IMR-90 (cell line): ENCODE results near the gene KRT34. TPM values are rescaled to one million over a fixed set of nuclear protein-coding genes. Genes with fewer than 3 reads are reported as not detected.

Source experiments
- ATAC-seq: fragments of 200-7000 bp; cut with Tn5 transposase; 2 replicates; pipeline ENCODE4 v1.9.1; 2020; ENCODE audit warnings: low read depth, mild to moderate bottlenecking, moderate library complexity
- BruUV-seq: library from RNA; stranded (reverse); fragments of 400-500 nt; replicated peaks from 2 replicates; lab custom pipeline; 2021; lab: Mats Ljungman, UMichigan
- CTCF ChIA-PET: fragments of 300-600 bp; formaldehyde crosslinking; extraction: SDS; loops from one replicate; lab custom pipeline; 2021; ENCODE audit warnings: antibody characterized with exemption; lab: Yijun Ruan, JAX
- POLR2A ChIA-PET: fragments of 300-600 bp; sonication (Branson Sonifier 250); formaldehyde crosslinking; loops from one replicate; lab custom pipeline; 2022; ENCODE audit warnings: antibody characterized with exemption; ENCODE audit not compliant: unreplicated experiment; lab: Charles Lee
- DNase-seq: peaks from one replicate; pipeline ENCODE4 v3.0.0; 2013
- H2AFZ ChIP-seq: replicated peaks from 2 replicates; pipeline ENCODE3; 2013; ENCODE audit warnings: low read length, mild to moderate bottlenecking; ENCODE audit not compliant: poor library complexity
- H2AK5ac ChIP-seq: 2 replicates; pipeline ENCODE4 v1.6.1; 2013; ENCODE audit warnings: low read depth, low read length, inconsistent platforms
- H2AK9ac ChIP-seq: replicated peaks from 2 replicates; pipeline ENCODE3; 2013; ENCODE audit warnings: mild to moderate bottlenecking, low read depth, low read length, moderate library complexity; ENCODE audit not compliant: poor library complexity
- H2BK120ac ChIP-seq: 2 replicates; pipeline ENCODE4 v1.6.1; 2013; ENCODE audit warnings: low read depth, low read length, inconsistent platforms
- H2BK15ac ChIP-seq: 3 replicates; pipeline ENCODE4 v1.6.1; 2013; ENCODE audit warnings: low read depth, low read length, inconsistent platforms
- H2BK20ac ChIP-seq: 2 replicates; pipeline ENCODE4 v1.6.1; 2013; ENCODE audit warnings: low read depth, mild to moderate bottlenecking, inconsistent platforms, low read length, moderate library complexity
- H2BK5ac ChIP-seq: 2 replicates; pipeline ENCODE4 v1.6.1; 2013; ENCODE audit warnings: mild to moderate bottlenecking, low read depth, low read length, inconsistent platforms; ENCODE audit not compliant: poor library complexity, severe bottlenecking
- H3K14ac ChIP-seq: replicated peaks from 2 replicates; pipeline ENCODE4 v1.6.1; 2013; ENCODE audit warnings: low read depth, low read length, inconsistent platforms
- H3K18ac ChIP-seq: 2 replicates; pipeline ENCODE4 v1.6.1; 2013; ENCODE audit warnings: low read depth, low read length, control low read depth
- H3K23ac ChIP-seq: 2 replicates; pipeline ENCODE4 v1.6.1; 2013; ENCODE audit warnings: low read depth, low read length, inconsistent platforms
- H3K27ac ChIP-seq: 2 replicates; pipeline ENCODE4 v1.5.1; 2013; ENCODE audit warnings: mild to moderate bottlenecking, control low read depth, low read length; ENCODE audit not compliant: insufficient read depth
- H3K27me3 ChIP-seq: 2 replicates; pipeline ENCODE4 v1.6.1; 2013; ENCODE audit warnings: low read length; ENCODE audit not compliant: control insufficient read depth, insufficient read depth
- H3K36me3 ChIP-seq: 2 replicates; pipeline ENCODE4 v1.6.1; 2013; ENCODE audit warnings: low read length, mixed read lengths; ENCODE audit not compliant: control insufficient read depth, insufficient read depth
- H3K4ac ChIP-seq: 2 replicates; pipeline ENCODE4 v1.6.1; 2013; ENCODE audit warnings: low read depth, low read length, inconsistent platforms
- H3K4me1 ChIP-seq: 2 replicates; pipeline ENCODE4 v1.6.1; 2013; ENCODE audit warnings: low read length, mixed read lengths; ENCODE audit not compliant: control insufficient read depth, insufficient read depth
- H3K4me2 ChIP-seq: 2 replicates; pipeline ENCODE4 v1.6.1; 2013; ENCODE audit warnings: low read depth, mild to moderate bottlenecking, control low read depth, low read length, moderate library complexity
- H3K4me3 ChIP-seq: 2 replicates; pipeline ENCODE4 v1.5.1; 2013; ENCODE audit warnings: low read depth, mild to moderate bottlenecking, control low read depth, low read length, moderate library complexity; ENCODE audit not compliant: insufficient read depth
- H3K56ac ChIP-seq: 2 replicates; pipeline ENCODE4 v1.6.1; 2013; ENCODE audit warnings: low read length, inconsistent platforms; ENCODE audit not compliant: insufficient read depth; ENCODE audit errors: extremely low read depth
- H3K79me1 ChIP-seq, 2 experiments: 2 replicates each; pipeline ENCODE4 v1.6.1; 2013; ENCODE audit warnings: low read length in 2 of 2, inconsistent platforms in 1 of 2, low read depth in 1 of 2
- H3K9ac ChIP-seq: 2 replicates; pipeline ENCODE4 v1.6.1; 2013; ENCODE audit warnings: low read depth, low read length, control low read depth
- H3K9me1 ChIP-seq: 2 replicates; pipeline ENCODE4 v1.6.1; 2013; ENCODE audit warnings: low read length, inconsistent platforms; ENCODE audit not compliant: insufficient read depth
- H3K9me3 ChIP-seq: 2 replicates; pipeline ENCODE4 v1.6.1; 2013; ENCODE audit warnings: low read length; ENCODE audit not compliant: control insufficient read depth, insufficient read depth
- H4K20me1 ChIP-seq: 2 replicates; pipeline ENCODE4 v1.6.1; 2013; ENCODE audit warnings: low read length, inconsistent platforms; ENCODE audit not compliant: insufficient read depth
- H4K5ac ChIP-seq: 2 replicates; pipeline ENCODE4 v1.6.1; 2013; ENCODE audit warnings: mild to moderate bottlenecking, low read depth, low read length, control low read depth
- H4K8ac ChIP-seq, 2 experiments: 2 replicates each; pipeline ENCODE4 v1.6.1; 2013; ENCODE audit warnings: low read depth in 2 of 2, low read length in 2 of 2, control low read depth in 1 of 2, inconsistent platforms in 1 of 2
- H4K91ac ChIP-seq: 2 replicates; pipeline ENCODE4 v1.6.1; 2013; ENCODE audit warnings: low read depth, low read length, inconsistent platforms; ENCODE audit not compliant: insufficient read depth
- CEBPB ChIP-seq: IDR thresholded peaks from 2 replicates; pipeline ENCODE4 v1.6.1; 2012; ENCODE audit warnings: low read depth, low read length, improper control_type of control experiment
- CHD1 ChIP-seq: IDR thresholded peaks from 2 replicates; pipeline ENCODE4 v1.6.1; 2012; ENCODE audit warnings: low read depth, low read length, improper control_type of control experiment
- CTCF ChIP-seq: conservative IDR thresholded peaks from 2 replicates; pipeline ENCODE4 v1.5.1; 2012; ENCODE audit warnings: mild to moderate bottlenecking, low read depth, low read length, improper control_type of control experiment
- ELK1 ChIP-seq: fragments of 150-350 bp; IDR thresholded peaks from 2 replicates; pipeline ENCODE4 v1.6.1; 2016; ENCODE audit warnings: low read depth, mild to moderate bottlenecking, low read length, moderate library complexity, borderline replicate concordance
- FOS ChIP-seq: fragments of 150-350 bp; IDR thresholded peaks from 2 replicates; pipeline ENCODE4 v1.6.1; 2016; ENCODE audit warnings: low read depth, low read length
- MAFK ChIP-seq: IDR thresholded peaks from 2 replicates; pipeline ENCODE4 v1.6.1; 2012; ENCODE audit warnings: low read depth, low read length, improper control_type of control experiment
- MAZ ChIP-seq: IDR thresholded peaks from 2 replicates; pipeline ENCODE4 v1.6.1; 2012; ENCODE audit warnings: low read depth, mild to moderate bottlenecking, low read length, improper control_type of control experiment, moderate library complexity, borderline replicate concordance
- MXI1 ChIP-seq: IDR thresholded peaks from 2 replicates; pipeline ENCODE4 v1.6.1; 2012; ENCODE audit warnings: low read depth, mild to moderate bottlenecking, low read length, moderate library complexity, borderline replicate concordance
- NFE2L2 ChIP-seq: fragments of 150-350 bp; IDR thresholded peaks from 2 replicates; pipeline ENCODE4 v1.6.1; 2016; ENCODE audit warnings: low read depth, mild to moderate bottlenecking, low read length
- POLR2A ChIP-seq: IDR thresholded peaks from 2 replicates; pipeline ENCODE4 v1.6.1; 2012; ENCODE audit warnings: mild to moderate bottlenecking, low read depth, low read length
- RAD21 ChIP-seq: IDR thresholded peaks from 2 replicates; pipeline ENCODE4 v1.6.1; 2012; ENCODE audit warnings: low read length, improper control_type of control experiment
- RFX5 ChIP-seq: IDR thresholded peaks from 2 replicates; pipeline ENCODE4 v1.8.0; 2012; ENCODE audit warnings: low read depth, mild to moderate bottlenecking, low read length, moderate library complexity
- SMC3 ChIP-seq: fragments of 150-350 bp; IDR thresholded peaks from 2 replicates; pipeline ENCODE4 v1.6.1; 2016; ENCODE audit warnings: low read depth, mild to moderate bottlenecking, antibody characterized with exemption, low read length, moderate library complexity
- USF2 ChIP-seq: fragments of 150-350 bp; IDR thresholded peaks from 2 replicates; pipeline ENCODE4 v1.6.1; 2017; ENCODE audit warnings: mild to moderate bottlenecking, antibody characterized with exemption, low read length, low read depth
- WGBS, 2 experiments: methylation state at CpG; one replicate each; pipeline versions ENCODE4 v1.1.5 to v1.1.7; 2013; ENCODE audit warnings: missing lambda C conversion rate in 2 of 2; ENCODE audit not compliant: insufficient read length in 1 of 2; ENCODE audit errors: extremely low coverage in 2 of 2; 5-methylcytosine and 5-hydroxymethylcytosine counted together
- dilution Hi-C: fragments of 300-500 bp; cut with HindIII; formaldehyde crosslinking; loops from one replicate; pipeline ENCODE4 v1.14.3; 2018; ENCODE audit warnings: low sequenced_read_pairs; ENCODE audit not compliant: unreplicated experiment
- in situ Hi-C: fragments of 300-500 bp; cut with MboI; formaldehyde crosslinking; loops from 3 replicates; pipeline ENCODE4 v1.14.3; 2019; ENCODE audit warnings: low sequenced_read_pairs, inconsistent platforms, mixed read lengths
- intact Hi-C: fragments of 100-400 bp; cut with micrococcal nuclease; formaldehyde crosslinking; loops from 2 replicates; pipeline ENCODE4 v1.10.0; 2022
- polyA plus RNA-seq, 3 experiments: library from polyadenylated mRNA; depleted of rRNA; stranded (reverse); fragments of >200 nt; gene quantifications; 2 replicates each; pipeline ENCODE4 v1.2.3, GENCODE V29; 2012; ENCODE audit warnings: low replicate concordance in 1 of 3
- total RNA-seq: library from RNA; depleted of rRNA; stranded (reverse); fragments of >200 nt; gene quantifications from 2 replicates; pipeline ENCODE4 v1.2.3, GENCODE V29; 2012

The KRT34 gene
- total and polyA plus RNA-seq, 2 of the 4 experiments (the other 2 are of a cell fraction) = 3.4 to 3.6 TPM

GRCh38 chr17:41340934-41341861, 40.9 kb downstream of the KRT34 start:
- Histone ChIP-seq H3K9me1 (peaks cover 3% of the 10 kb centered on the region; the same call in 1 of the 2 replicates), H3K36me3 (no peaks in the 10 kb centered on the region), H2BK15ac (no peak overlapping the region), H3K56ac (no peak overlapping the region), H4K8ac (no peak overlapping the region), H3K14ac (no peak overlapping the region), H3K4me3 (no peak overlapping the region), H4K5ac (no peak overlapping the region), H2AFZ (no peak overlapping the region), H3K27ac (no peak overlapping the region), H2BK120ac (no peak overlapping the region), H3K79me1 (no peaks in the 10 kb centered on the region), H3K18ac (no peak overlapping the region), H3K9ac (no peak overlapping the region), H2BK20ac (no peak overlapping the region), H3K23ac (no peak overlapping the region), H3K4ac (no peak overlapping the region), H2AK5ac (no peak overlapping the region), H4K91ac (no peak overlapping the region), H3K4me1 (peaks cover 6% of the 10 kb centered on the region), H4K20me1 (no peaks in the 10 kb centered on the region), H2BK5ac (no peak overlapping the region), H2AK9ac (no peak overlapping the region), H3K27me3 (no peaks in the 10 kb centered on the region; the same call in 1 of the 2 replicates), H3K9me3 (peaks cover 7% of the 10 kb centered on the region), H3K4me2 (no peak overlapping the region)
- POLR2A ChIA-PET = no interaction called here
- CTCF ChIA-PET = interaction anchor here (1.1 to 1.2 kb wide), 2 partner anchors 11 to 208 kb away, joined by 4 to 5 read pairs; no protein-coding TSS in a partner anchor
- ATAC-seq = no peak
- dilution Hi-C loops (no loop called here), intact Hi-C loops (no loop called here), in situ Hi-C loops (no loop called here)
- 71% methylated on average over 1 of the region's 7 CpGs; no CpG with 5 or more reads in 1 of the 2 experiments for WGBS, 2 experiments
- BruUV-seq = no TSS peak
- no peak for DNase-seq
- TF ChIP-seq USF2 (no peak), MXI1 (no peak), POLR2A (no peak), CHD1 (no peak), FOS (no peak), MAFK (no peak), CTCF (no peak), RFX5 (no peak), SMC3 (no peak), ELK1 (no peak), NFE2L2 (no peak), RAD21 (no peak), MAZ (no peak), CEBPB (no peak)
